Epithelial cell of prostate (primary cell): ENCODE measurements around the gene GRIK4.

ENCODE experiments used
- DNase-seq: peaks from one replicate; pipeline ENCODE4 v3.0.0-alpha.2; 2011; ENCODE audit warnings: low read depth, low spot score
- H3K27ac ChIP-seq: fragments of 450-650 bp; 2 replicates; pipeline ENCODE4 v1.5.1; 2017; ENCODE audit warnings: mild to moderate bottlenecking

Gene GRIK4

GRCh38 chr11:120840661-120841060 lies 329.1 kb downstream of the GRIK4 start:
- no peak for DNase-seq
- no peak overlapping the region for H3K27ac ChIP-seq

GRCh38 chr11:120841074-120841473 lies 329.5 kb downstream of the GRIK4 start:
- DNase-seq, result no peak
- H3K27ac ChIP-seq, result no peak overlapping the region

GRCh38 chr11:120842195-120842594 lies 330.6 kb downstream of the GRIK4 start:
- no peak for DNase-seq
- no peak overlapping the region for H3K27ac ChIP-seq

DNA sequence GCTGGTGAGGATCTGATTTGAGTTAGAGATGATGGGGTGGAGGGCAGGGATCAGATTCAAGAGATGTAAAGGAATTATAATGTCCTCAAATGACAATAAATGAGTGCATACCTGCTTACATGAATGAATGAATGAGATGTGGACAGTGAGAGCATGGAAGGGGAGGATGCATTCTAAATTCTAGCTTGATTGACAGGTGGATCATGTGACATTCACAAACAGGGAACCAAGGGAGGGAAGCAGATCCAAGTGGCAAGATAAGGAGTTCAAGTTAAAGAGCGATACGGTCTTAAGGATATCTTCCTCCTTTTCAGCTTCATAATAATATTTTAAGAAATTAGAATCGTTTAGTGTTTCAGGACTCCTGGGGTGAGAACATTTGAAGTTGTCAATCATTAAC lies 341.9 kb downstream of the GRIK4 start:
- no peak for DNase-seq
- no peak overlapping the region for H3K27ac ChIP-seq

GRCh38 chr11:120854988-120855387 lies 343.4 kb downstream of the GRIK4 start:
- DNase-seq, result no peak
- no peak overlapping the region for H3K27ac ChIP-seq

DNA sequence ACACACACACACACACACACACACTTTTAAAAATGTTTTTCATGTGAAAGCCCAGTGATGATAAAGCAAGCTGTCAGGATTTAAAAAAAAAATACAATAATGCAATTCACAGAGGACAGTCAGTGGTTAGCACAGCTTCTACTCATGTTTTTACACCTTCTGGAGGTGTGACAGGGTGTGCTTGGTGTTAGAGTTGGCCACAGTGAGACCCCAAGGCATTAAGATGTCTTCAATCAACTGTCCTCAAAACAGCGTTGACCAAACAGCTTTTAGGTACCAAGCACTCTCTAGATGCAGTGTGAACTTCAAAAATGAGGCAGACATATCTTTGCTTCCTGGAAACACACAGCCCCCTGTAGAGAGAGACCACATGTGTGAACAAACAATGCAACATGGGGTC lies 346.0 kb downstream of the GRIK4 start:
- H3K27ac ChIP-seq, result no peak overlapping the region
- DNase-seq, result no peak

DNA sequence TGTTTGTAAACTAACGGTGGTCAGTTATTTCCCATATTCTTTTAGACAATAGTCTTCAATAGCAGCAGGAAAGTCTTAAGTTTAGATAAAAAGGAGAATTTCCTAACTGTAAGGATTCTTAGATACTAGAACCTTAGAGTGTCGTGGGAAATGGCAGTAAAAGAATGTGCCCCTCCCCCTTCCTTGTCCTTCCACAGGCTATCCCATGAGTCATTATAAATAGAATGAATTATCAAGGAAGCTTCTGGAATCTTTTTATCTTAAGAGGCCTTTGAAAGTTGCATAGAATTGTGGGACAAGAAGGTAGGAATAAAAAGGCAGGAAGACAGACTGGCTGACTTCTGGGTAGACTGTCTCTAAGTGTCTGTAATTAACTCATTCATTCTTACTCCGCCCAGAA lies 347.2 kb downstream of the GRIK4 start:
- no peak for DNase-seq

GRCh38 chr11:120859552-120860295 lies 348.2 kb downstream of the GRIK4 start:
- H3K27ac ChIP-seq, result no peak overlapping the region
- DNase-seq, result no peak

More for the DNA sequence above, 347.2 kb downstream of the GRIK4 start:
- H3K27ac ChIP-seq, result no peak overlapping the region

GRCh38 chr11:120863359-120863758 lies 351.8 kb downstream of the GRIK4 start:
- no peak overlapping the region for H3K27ac ChIP-seq
- peak; percentile 29 for DNase-seq

GRCh38 chr11:120867024-120867423 lies 355.5 kb downstream of the GRIK4 start:
- DNase-seq, result no peak
- no peak overlapping the region for H3K27ac ChIP-seq

- DNase-seq, result no peak
- H3K27ac ChIP-seq, result no peak overlapping the region
These were observed 356.0 kb downstream of the GRIK4 start for GRCh38 chr11:120867531-120867930.

GRCh38 chr11:120867988-120868387 lies 356.4 kb downstream of the GRIK4 start:
- no peak overlapping the region for H3K27ac ChIP-seq

GRCh38 chr11:120869097-120869496 lies 357.5 kb downstream of the GRIK4 start:
- H3K27ac ChIP-seq, result no peak overlapping the region
- DNase-seq, result no peak

More at GRCh38 chr11:120867988-120868387, 356.4 kb downstream of the GRIK4 start:
- no peak for DNase-seq

GRCh38 chr11:120869516-120870011 lies 358.0 kb downstream of the GRIK4 start:
- no peak overlapping the region for H3K27ac ChIP-seq
- DNase-seq, result no peak

- H3K27ac ChIP-seq, result no peak overlapping the region
- DNase-seq, result no peak
These were observed 359.6 kb downstream of the GRIK4 start for GRCh38 chr11:120871194-120871593.

DNA sequence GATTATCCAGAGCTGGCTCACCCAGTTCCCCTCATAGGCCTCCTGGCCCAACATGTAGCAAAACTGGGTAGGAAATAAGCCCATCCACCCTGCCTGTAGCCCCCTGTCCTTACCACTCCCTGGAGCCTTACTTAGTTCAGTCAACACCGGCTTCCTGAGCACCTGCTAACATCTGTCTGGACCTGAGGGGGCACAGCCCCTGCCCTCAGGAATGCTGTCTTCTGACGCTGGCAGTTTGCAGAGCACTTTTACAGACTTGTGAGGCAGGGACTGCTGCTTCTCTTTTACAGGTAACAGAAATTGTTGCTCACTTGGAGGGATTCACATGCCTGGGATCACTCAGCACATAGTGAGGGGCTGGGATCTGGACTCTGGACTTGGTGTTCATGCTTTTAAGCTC lies 360.4 kb downstream of the GRIK4 start:
- no peak overlapping the region for H3K27ac ChIP-seq
- DNase-seq, result no peak

DNA sequence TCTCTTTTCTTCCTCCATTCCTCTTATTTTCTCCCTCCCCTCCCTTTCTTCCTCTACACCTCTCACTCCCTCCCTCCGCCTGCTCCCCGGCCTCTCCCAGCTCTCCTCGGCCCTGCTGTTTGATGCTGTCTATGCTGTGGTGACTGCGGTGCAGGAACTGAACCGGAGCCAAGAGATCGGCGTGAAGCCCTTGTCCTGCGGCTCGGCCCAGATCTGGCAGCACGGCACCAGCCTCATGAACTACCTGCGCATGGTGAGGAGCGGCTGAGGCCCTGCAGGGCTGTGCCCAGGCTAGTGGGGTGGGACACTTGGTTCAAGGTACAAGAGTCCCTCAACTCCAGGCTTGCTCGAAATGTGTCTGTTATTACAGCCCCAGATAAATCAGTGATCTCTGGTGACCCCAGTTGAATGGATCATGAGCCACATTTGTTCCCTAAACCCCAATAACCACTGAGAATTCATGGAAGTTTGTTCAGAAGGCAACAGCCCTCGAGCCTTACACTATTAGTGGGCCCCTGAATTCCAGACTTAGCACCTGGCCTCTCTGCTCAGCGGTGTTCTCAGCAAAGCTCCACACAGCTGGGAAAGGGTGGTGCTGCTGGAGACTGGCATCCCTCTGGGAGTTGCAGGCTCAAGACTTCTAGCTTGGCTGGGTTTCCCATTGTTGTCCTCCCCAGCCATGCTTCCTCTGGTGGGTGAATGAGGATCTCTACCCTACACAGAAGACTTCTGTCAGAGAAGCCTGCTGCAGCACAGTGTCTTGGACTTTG lies 362.6 kb downstream of the GRIK4 start:
- DNase-seq, result no peak
- H3K27ac ChIP-seq, result no peak overlapping the region

DNA sequence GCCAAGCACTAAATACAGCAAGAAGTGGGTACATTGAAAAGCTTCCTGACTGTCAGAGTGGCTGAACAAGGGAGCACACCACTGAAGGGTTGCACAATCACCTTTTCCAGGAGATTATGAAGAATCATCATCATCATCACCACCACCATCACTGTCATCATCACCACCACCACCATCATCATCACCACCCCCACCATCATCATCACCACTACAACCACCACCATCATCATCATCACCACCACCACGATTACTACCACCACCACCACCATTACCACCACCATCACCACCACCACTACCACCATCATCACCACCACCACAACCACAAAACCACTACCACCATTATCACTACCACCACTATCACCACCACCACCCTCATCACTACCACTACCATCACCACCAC lies 364.4 kb downstream of the GRIK4 start:
- no peak overlapping the region for H3K27ac ChIP-seq
- DNase-seq, result no peak

DNA sequence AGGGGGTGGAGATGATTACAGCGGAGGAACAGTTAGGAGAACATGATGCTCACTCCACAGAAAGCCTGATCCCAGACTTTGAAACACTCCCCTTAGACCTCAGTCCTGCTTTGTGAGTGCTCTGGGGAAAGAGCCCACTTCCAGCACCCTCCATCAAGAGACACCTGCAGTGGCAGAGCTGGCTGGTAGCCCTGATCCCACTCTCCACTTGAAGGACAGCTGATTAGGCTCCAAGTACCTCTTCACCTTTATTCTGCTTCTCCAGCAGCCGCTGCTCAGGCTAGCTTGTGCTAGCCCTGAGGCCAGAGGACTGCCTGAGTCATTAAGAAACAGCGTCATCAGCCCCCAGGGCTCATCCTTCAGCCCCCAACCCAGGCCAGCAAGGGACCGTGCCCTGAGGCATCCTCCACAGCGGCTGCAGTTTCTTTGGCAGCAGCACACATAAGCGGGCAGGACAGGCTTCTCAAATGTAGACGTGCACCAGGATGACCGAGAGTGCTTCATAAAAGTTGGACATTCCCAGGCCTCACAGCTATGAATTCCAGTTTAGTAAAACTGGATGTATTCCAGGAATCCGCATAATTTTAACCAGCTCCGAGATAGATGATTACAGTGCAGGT lies 366.3 kb downstream of the GRIK4 start:
- no peak overlapping the region for H3K27ac ChIP-seq
- DNase-seq, result no peak

DNA sequence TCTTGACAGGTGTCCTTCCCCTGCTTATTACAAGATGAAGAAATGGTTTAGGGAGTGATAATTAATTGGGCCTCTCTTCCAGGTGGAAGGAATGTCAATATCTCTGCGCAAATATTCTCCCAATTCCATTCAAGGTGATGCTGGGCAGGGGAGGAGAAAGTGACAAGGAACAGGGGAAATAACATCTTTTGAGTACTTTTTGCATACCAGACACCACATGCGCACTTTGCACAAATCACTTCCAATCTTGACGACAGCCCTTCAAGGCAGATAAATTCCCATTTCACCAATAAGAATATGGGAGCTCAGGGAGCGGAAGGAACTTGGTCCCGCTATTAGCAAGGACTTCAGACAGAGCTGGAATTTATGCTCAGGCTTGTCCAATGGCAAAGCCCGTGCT lies 367.2 kb downstream of the GRIK4 start:
- no peak overlapping the region for H3K27ac ChIP-seq
- DNase-seq, result no peak
